ENCODE data around the gene RFC2.

The RFC2 gene

DNA sequence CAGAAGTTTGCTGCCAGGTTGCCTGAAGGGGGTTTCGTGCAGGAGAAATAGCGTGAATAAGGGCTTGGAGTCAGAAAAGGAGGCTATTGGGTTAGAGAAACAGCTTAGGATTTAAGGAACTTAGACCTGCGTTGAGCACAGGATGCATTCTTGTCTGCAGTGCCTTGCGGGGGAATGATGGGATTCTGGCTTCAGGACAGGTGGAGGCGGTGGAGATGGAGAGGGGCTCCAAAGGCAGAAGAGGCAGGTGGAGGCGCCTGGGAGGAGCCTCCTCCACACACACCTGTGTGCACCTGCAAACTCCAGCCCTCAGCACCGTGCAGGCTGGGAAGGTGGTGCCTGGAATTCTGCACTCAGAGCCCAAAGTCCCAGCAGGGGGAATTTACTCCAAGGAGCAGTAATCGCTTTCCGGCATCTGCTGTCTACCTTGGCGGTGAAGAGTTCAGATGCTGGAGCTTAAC, 36.8 kb upstream of the RFC2 start:
- H3K36me3 ChIP-seq (ENCODE audit: control insufficient read depth in 5 of 5, insufficient read depth in 5 of 5, low read length in 5 of 5) = no peaks in the 10 kb centered on the region
- H3K9me3 ChIP-seq (ENCODE audit: control insufficient read depth in 5 of 5, low read length in 5 of 5) = no peaks in the 10 kb centered on the region
- H3K27ac ChIP-seq (ENCODE audit: low read depth, low read length) = no peak overlapping the region
- peaks cover 0 to 7% (median 0%) of the 10 kb centered on the region in 5 donors for H3K27me3 ChIP-seq (ENCODE audit: control insufficient read depth in 5 of 5, insufficient read depth in 4 of 5, low read length in 5 of 5)
- peak overlapping the region in 3 of 5 donors; percentile 63 to 76 (median 73) for H3K4me3 ChIP-seq (ENCODE audit: low read depth in 1 of 5, low read length in 5 of 5)
- no peak overlapping the region for H3K9ac ChIP-seq (ENCODE audit: low read length in 5 of 5)
- H3K4me1 ChIP-seq (ENCODE audit: control insufficient read depth in 5 of 5, insufficient read depth in 5 of 5, low read length in 5 of 5) = peaks cover 6 to 54% (median 41%) of the 10 kb centered on the region in 5 donors

DNA sequence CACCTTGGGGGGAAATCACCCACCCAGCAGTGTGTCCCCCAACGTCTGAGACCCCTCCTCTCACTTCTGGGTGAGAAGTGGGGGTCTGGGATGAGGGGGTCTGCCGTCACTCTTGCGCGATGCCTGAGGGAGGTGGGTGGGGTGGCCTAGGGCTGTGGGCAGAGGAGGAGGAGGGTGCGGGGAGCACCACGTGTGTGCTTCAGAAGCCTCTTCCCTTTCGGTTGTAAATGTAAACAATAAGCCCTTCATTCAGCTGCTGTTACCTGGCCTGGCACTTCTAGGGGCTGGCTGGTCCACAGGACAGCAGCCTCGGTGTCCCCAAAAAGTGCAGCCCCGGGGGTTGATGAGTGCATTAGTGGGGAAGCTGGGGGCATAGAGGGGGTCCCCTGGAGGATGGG, 36.4 kb upstream of the RFC2 start:
- H3K27ac ChIP-seq (ENCODE audit: low read depth, low read length) = no peak overlapping the region
- H3K4me1 ChIP-seq (ENCODE audit: control insufficient read depth in 5 of 5, insufficient read depth in 5 of 5, low read length in 5 of 5) = peaks cover 6 to 54% (median 41%) of the 10 kb centered on the region in 5 donors
- peaks cover 0 to 7% (median 0%) of the 10 kb centered on the region in 5 donors for H3K27me3 ChIP-seq (ENCODE audit: control insufficient read depth in 5 of 5, insufficient read depth in 4 of 5, low read length in 5 of 5)
- H3K9me3 ChIP-seq (ENCODE audit: control insufficient read depth in 5 of 5, low read length in 5 of 5) = no peaks in the 10 kb centered on the region
- H3K9ac ChIP-seq (ENCODE audit: low read length in 5 of 5) = peak overlapping the region in 4 of 5 donors; percentile 48 to 79 (median 72)
- no peaks in the 10 kb centered on the region for H3K36me3 ChIP-seq (ENCODE audit: control insufficient read depth in 5 of 5, insufficient read depth in 5 of 5, low read length in 5 of 5)
- peak overlapping the region in 4 of 5 donors; percentile 63 to 76 (median 70) for H3K4me3 ChIP-seq (ENCODE audit: low read depth in 1 of 5, low read length in 5 of 5)

DNA sequence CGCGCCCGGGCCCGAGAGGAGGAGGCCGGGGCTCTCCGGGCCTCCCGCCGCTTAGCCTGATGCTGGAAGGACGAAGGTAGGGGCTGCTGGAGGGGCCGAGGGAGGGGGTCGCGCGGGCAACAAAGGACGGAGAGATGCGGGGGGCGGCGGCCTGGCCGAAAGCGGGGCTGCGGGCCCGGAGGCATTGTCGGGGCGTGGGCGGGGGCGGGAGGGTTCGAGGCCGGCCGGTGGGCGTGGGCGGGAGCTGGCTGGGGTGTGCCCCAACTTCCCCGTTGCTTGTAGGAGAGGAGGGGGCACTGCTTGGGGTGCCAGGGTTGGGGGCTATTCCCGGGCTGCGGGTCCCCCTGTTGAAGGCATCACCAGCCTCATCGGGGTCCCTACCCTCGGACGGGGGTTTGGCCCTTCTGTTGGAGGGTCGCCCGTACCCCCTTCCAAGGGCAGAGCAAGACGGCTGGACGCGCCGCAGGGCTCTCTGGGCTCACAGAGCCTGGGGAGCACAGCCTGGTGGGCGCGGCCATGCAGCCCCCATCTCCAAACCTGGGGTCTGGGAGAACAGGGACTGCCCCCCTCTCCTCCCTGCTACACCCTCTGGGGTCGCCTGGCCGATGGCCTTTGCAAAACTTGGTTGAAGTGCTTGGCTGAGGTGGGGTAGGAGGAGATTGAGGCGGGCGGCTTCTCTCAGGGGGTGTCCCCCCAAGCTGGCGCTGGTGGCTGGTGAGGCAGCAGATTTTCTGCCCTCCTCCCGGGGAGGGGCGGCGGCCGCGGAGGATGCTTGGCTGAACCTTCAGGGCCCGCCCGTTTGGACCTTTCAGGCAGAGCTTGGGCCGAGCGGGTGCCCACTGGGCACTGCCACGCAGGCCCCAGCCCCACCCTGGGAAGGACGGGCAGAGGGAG, 35.7 kb upstream of the RFC2 start:
- Histone ChIP-seq H3K4me1 (ENCODE audit: control insufficient read depth in 5 of 5, insufficient read depth in 5 of 5, low read length in 5 of 5) (peaks cover 4 to 51% (median 41%) of the 10 kb centered on the region in 5 donors), H3K9ac (ENCODE audit: low read length in 5 of 5) (peak overlapping the region in 4 of 5 donors; percentile 48 to 79 (median 72)), H3K36me3 (ENCODE audit: control insufficient read depth in 5 of 5, insufficient read depth in 5 of 5, low read length in 5 of 5) (no peaks in the 10 kb centered on the region), H3K27me3 (ENCODE audit: control insufficient read depth in 5 of 5, insufficient read depth in 4 of 5, low read length in 5 of 5) (peaks cover 0 to 7% (median 0%) of the 10 kb centered on the region in 5 donors), H3K27ac (ENCODE audit: low read depth, low read length) (no peak overlapping the region), H3K4me3 (ENCODE audit: low read depth in 1 of 5, low read length in 5 of 5) (peak overlapping the region in 4 of 5 donors; percentile 63 to 76 (median 70)), H3K9me3 (ENCODE audit: control insufficient read depth in 5 of 5, low read length in 5 of 5) (no peaks in the 10 kb centered on the region)

DNA sequence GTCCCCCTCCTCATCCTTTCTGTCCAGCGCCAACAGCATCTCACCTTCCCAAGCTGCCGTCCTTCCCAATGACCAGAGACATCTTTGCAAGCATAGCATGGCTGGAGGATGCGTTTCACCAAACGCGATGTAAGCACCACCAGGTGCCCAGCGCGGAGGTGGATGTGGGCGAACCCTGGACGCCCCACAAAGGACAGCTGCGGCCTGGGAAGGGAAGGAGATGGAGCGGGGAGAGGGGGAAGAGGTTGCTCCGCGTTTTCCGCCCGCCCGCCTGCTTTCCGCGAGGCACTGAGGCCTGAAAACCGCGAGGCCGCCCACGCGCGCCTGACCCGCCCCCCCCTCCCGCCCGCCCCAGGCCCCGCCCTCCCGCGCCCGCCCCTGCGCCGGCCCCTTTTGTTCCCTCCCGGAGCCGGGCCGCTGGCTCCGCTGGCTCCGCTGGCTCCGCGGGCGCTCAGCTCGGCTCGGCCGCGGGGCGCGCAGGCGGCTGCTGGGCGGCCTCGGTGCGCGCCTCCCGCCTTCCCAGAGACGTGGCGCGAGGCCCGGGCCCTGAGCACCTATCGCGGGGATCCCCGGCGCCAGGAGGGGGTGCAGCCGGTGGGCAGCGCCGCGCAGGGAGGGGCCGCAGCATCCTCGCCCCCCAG, 34.9 kb upstream of the RFC2 start, which contains the start of gene CLIP2:
Gene CLIP2 (plus strand): TSS at position 390 of the 641 bp plus-strand sequence. CDS start 28,140 bp downstream, outside the sequence.
- Histone ChIP-seq H3K9ac (ENCODE audit: low read length in 5 of 5) (peak within 1 kb of the TSS in 4 of 5 donors; percentile 48 to 79 (median 72)), H3K27ac (ENCODE audit: low read depth, low read length) (no peak within 1 kb of the TSS), H3K27me3 (ENCODE audit: control insufficient read depth in 5 of 5, insufficient read depth in 4 of 5, low read length in 5 of 5) (peaks cover 0 to 7% (median 0%) of the 10 kb centered on the region in 5 donors), H3K4me3 (ENCODE audit: low read depth in 1 of 5, low read length in 5 of 5) (peak within 1 kb of the TSS; percentile 59 to 76 (median 67)), H3K36me3 (ENCODE audit: control insufficient read depth in 5 of 5, insufficient read depth in 5 of 5, low read length in 5 of 5) (no peaks in the 10 kb centered on the region), H3K4me1 (ENCODE audit: control insufficient read depth in 5 of 5, insufficient read depth in 5 of 5, low read length in 5 of 5) (peaks cover 4 to 46% (median 33%) of the 10 kb centered on the region in 5 donors), H3K9me3 (ENCODE audit: control insufficient read depth in 5 of 5, low read length in 5 of 5) (no peaks in the 10 kb centered on the region)

DNA sequence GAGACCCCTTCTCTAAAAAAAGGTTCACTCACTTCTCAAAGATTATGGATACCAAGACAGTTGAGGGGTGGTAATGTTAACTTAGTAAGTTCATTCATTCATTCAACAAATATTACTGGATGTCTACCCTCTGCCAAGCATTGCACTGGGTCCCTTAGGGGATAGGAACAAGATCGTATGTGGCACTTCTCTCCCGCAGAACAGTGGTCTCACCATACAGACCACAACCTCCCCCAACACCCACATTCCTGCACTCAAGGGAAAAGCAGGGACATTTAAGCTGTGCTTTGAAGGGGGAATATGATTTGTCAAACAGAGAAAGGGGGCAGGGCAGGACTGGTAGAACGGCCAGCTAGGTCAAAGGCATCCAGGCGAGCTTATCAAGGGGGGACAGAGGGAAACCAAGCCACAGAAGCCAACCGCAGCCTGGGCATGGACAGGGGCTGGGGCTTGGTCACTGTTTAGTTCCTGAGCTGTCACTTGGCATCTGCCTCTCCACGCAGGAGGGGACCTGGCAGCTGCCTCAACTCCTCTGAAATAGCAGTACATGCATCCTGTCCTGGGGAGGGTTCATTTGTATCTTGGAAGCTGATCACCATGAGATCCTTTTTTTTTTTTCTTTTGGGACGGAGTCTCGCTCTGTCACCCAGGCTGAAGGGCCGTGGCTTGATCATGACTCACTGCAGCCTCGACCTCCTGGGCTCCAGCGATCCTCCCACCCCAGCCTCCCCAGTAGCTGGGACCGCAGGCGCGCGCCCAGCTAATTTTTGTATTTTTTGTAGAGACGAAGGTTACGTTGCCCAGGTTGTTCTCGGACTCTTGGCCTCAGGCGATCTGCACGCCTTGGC, 34.1 kb upstream of the RFC2 start:
- peaks cover 4 to 43% (median 31%) of the 10 kb centered on the region in 5 donors for H3K4me1 ChIP-seq (ENCODE audit: control insufficient read depth in 5 of 5, insufficient read depth in 5 of 5, low read length in 5 of 5)
- peak overlapping the region in 2 of 5 donors; percentile 9 to 45 for H3K9ac ChIP-seq (ENCODE audit: low read length in 5 of 5)
- H3K9me3 ChIP-seq (ENCODE audit: control insufficient read depth in 5 of 5, low read length in 5 of 5) = no peaks in the 10 kb centered on the region
- H3K27me3 ChIP-seq (ENCODE audit: control insufficient read depth in 5 of 5, insufficient read depth in 4 of 5, low read length in 5 of 5) = peaks cover 0 to 7% (median 0%) of the 10 kb centered on the region in 5 donors
- H3K4me3 ChIP-seq (ENCODE audit: low read depth in 1 of 5, low read length in 5 of 5) = peak overlapping the region; percentile 54 to 73 (median 65)
- H3K36me3 ChIP-seq (ENCODE audit: control insufficient read depth in 5 of 5, insufficient read depth in 5 of 5, low read length in 5 of 5) = no peaks in the 10 kb centered on the region
- H3K27ac ChIP-seq (ENCODE audit: low read depth, low read length) = no peak overlapping the region

DNA sequence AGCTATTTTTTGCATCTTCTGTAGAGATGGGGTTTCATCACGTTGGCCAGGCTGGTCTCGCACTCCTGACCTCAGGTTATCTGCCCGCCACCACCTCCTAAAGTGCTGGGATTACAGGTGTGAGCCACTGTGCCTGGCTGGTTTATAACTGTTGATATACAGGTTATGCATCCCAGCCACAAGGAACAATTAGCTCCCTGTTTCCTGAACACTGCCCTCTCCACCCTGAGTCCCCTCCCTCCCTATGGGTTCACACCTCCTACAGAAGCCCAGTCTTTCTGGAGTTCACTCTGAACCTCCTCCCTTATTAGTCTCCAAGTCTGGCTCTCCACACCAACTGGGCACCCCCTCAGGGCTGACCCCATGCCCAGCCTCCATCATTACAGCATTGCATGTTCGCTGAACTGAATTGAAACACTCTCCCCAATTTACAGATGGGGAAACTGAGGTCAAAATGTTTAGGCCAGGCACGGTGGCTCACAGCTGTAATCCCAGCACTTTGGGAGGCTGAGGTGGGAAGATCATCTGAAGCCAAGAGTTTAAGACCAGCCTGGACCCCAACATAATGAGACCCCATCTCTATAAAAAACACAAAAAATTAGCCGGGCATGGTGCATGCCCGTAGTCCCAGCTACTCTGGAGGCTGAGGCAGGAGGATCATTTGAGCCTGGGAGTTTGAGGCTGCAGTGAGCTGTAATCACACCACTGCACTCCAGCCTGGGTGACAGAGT, 33.3 kb upstream of the RFC2 start:
- Histone ChIP-seq H3K4me1 (ENCODE audit: control insufficient read depth in 5 of 5, insufficient read depth in 5 of 5, low read length in 5 of 5) (peaks cover 4 to 36% (median 30%) of the 10 kb centered on the region in 5 donors), H3K4me3 (ENCODE audit: low read depth in 1 of 5, low read length in 5 of 5) (no peak overlapping the region), H3K9ac (ENCODE audit: low read length in 5 of 5) (no peak overlapping the region), H3K27me3 (ENCODE audit: control insufficient read depth in 5 of 5, insufficient read depth in 4 of 5, low read length in 5 of 5) (peaks cover 0 to 7% (median 0%) of the 10 kb centered on the region in 5 donors), H3K27ac (ENCODE audit: low read depth, low read length) (no peak overlapping the region), H3K36me3 (ENCODE audit: control insufficient read depth in 5 of 5, insufficient read depth in 5 of 5, low read length in 5 of 5) (no peaks in the 10 kb centered on the region), H3K9me3 (ENCODE audit: control insufficient read depth in 5 of 5, low read length in 5 of 5) (no peaks in the 10 kb centered on the region)

DNA sequence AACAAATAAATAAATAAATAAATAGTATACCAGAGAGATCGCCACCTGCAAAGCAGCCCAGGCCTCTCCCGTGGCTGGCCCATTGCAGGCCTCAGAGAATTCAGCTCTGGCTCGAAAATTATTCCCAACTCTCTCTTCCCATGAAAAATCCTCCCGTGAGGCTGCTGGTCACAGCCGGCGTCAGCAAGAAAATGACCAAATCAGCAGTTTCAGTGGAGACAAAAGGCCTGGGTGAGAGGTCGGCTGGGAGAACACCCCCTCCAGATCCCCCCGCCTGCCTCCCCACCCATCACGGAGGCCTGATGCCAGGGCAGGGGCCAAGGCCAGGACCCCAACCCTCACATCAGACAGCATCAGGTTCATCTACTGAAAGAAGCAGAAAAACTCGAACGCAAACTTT, 31.9 kb upstream of the RFC2 start:
- H3K4me3 ChIP-seq (ENCODE audit: low read depth in 1 of 5, low read length in 5 of 5) = no peak overlapping the region
- no peaks in the 10 kb centered on the region for H3K36me3 ChIP-seq (ENCODE audit: control insufficient read depth in 5 of 5, insufficient read depth in 5 of 5, low read length in 5 of 5)
- H3K9me3 ChIP-seq (ENCODE audit: control insufficient read depth in 5 of 5, low read length in 5 of 5) = no peaks in the 10 kb centered on the region
- H3K9ac ChIP-seq (ENCODE audit: low read length in 5 of 5) = no peak overlapping the region
- peaks cover 0 to 7% (median 0%) of the 10 kb centered on the region in 5 donors for H3K27me3 ChIP-seq (ENCODE audit: control insufficient read depth in 5 of 5, insufficient read depth in 4 of 5, low read length in 5 of 5)
- no peak overlapping the region for H3K27ac ChIP-seq (ENCODE audit: low read depth, low read length)
- peaks cover 4 to 36% (median 28%) of the 10 kb centered on the region in 5 donors for H3K4me1 ChIP-seq (ENCODE audit: control insufficient read depth in 5 of 5, insufficient read depth in 5 of 5, low read length in 5 of 5)

DNA sequence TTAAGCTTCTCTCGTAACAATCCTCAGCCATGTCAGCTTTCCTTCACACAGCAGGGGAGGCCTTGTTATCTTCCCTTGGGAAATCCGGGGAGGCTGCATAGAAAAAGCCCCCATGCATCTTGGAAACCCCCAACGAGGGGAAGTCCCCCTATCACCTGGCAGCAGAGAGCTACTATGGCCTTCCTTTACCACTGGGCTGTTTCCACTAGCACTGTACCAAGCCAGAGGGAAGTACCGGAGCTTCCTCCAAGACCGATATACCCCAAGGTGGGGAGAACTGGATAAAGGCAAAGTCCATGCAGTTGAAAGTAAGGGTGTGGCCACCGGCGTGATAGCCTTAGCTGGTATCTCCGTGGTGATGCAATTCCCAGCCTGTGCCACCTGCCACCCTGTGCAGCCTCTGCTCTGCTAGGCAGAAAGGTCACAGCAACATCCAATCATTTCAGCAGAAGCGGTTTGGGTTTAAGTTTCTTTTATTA, 30.6 kb upstream of the RFC2 start:
- Histone ChIP-seq H3K27me3 (ENCODE audit: control insufficient read depth in 5 of 5, insufficient read depth in 4 of 5, low read length in 5 of 5) (no peaks in the 10 kb centered on the region), H3K36me3 (ENCODE audit: control insufficient read depth in 5 of 5, insufficient read depth in 5 of 5, low read length in 5 of 5) (no peaks in the 10 kb centered on the region), H3K27ac (ENCODE audit: low read depth, low read length) (no peak overlapping the region), H3K4me3 (ENCODE audit: low read depth in 1 of 5, low read length in 5 of 5) (no peak overlapping the region), H3K9me3 (ENCODE audit: control insufficient read depth in 5 of 5, low read length in 5 of 5) (no peaks in the 10 kb centered on the region), H3K4me1 (ENCODE audit: control insufficient read depth in 5 of 5, insufficient read depth in 5 of 5, low read length in 5 of 5) (peaks cover 2 to 30% (median 19%) of the 10 kb centered on the region in 5 donors), H3K9ac (ENCODE audit: low read length in 5 of 5) (no peak overlapping the region)

Data from subcutaneous abdominal adipose tissue (tissue), 5 donors.